Measurements from ENCODE around the gene MYOC.

MYOC gene

DNA sequence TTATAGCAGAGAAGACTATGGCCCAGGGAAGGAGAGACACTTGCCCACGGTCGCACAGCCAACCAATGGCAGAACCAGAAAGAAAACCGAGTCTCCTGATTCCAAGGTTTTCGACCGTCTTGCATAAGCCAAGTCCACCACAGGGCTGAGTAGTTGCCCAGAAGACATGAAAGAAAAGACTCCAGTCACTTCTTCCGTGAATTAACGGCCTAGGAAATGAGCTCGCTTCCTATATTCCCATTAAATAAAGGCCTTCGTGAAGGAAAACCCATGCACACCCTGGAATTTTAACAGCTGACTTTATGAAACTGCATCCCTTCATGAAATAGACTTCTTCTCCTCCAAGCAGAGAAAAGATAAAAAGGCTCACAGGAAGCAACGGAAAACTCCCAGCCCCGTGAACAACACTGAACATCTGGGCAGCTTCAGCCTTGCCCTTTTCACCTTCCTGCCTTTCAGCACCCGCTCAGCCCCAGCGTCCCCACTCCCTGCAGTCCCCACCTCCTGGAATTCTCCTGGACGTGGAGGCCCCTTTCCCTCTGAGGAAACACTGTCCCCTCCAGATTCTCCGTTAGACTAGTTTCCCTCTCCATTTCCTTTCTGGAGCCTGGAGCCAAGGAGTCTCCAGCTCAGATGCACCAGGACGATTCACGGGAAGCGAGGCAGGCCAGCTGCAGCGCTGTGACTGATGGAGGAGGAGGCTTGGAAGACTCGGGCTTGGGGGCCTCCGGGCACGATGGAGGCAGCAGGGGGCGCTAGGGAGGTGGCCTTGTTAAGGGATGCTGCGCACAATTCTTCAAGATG, 2.7 kb upstream of the MYOC start:
- TF ChIP-seq CTBP1 (IDR thresholded peaks at IDR 0.05; ENCODE audit: borderline replicate concordance): no peak
- ChIA-PET CTCF (interaction anchor here (1.4 to 2.3 kb wide), 3 partner anchors 10 to 145 kb away, joined by 3 to 14 read pairs (median 4); no protein-coding TSS in a partner anchor), POLR2A (interaction anchor here (1.2 kb wide), 1 partner anchor 86 kb away, joined by 3 read pairs; the partner anchor contains the start of gene VAMP4)
- peak; percentile 85 for DNase-seq (ENCODE audit: extremely low spot score)

GRCh38 chr1:171654201-171654941, 1.9 kb upstream of the MYOC start:
- TF ChIP-seq FOXK2 (IDR thresholded peaks at IDR 0.05): no peak
- TF ChIP-seq L3MBTL2 (conservative IDR thresholded peaks at IDR 0.05): no peak
- no peak for TF ChIP-seq LEF1 (IDR thresholded peaks at IDR 0.05; ENCODE audit: borderline replicate concordance)
- TF ChIP-seq NFRKB (IDR thresholded peaks at IDR 0.05): no peak
- TF ChIP-seq ZNF384 (IDR thresholded peaks at IDR 0.05): no peak
- TF ChIP-seq, protein P1, sequence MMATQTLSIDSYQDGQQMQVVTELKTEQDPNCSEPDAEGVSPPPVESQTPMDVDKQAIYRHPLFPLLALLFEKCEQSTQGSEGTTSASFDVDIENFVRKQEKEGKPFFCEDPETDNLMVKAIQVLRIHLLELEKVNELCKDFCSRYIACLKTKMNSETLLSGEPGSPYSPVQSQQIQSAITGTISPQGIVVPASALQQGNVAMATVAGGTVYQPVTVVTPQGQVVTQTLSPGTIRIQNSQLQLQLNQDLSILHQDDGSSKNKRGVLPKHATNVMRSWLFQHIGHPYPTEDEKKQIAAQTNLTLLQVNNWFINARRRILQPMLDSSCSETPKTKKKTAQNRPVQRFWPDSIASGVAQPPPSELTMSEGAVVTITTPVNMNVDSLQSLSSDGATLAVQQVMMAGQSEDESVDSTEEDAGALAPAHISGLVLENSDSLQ (IDR thresholded peaks at IDR 0.05): no peak
- DNase-seq (ENCODE audit: extremely low spot score): no peak
- ChIA-PET CTCF (interaction anchor here (1.0 to 2.3 kb wide), 3 partner anchors 9 to 146 kb away, joined by 3 to 14 read pairs (median 4); no protein-coding TSS in a partner anchor), POLR2A (interaction anchor here (1.2 kb wide), 1 partner anchor 87 kb away, joined by 3 read pairs; the partner anchor contains the start of gene VAMP4)

DNA sequence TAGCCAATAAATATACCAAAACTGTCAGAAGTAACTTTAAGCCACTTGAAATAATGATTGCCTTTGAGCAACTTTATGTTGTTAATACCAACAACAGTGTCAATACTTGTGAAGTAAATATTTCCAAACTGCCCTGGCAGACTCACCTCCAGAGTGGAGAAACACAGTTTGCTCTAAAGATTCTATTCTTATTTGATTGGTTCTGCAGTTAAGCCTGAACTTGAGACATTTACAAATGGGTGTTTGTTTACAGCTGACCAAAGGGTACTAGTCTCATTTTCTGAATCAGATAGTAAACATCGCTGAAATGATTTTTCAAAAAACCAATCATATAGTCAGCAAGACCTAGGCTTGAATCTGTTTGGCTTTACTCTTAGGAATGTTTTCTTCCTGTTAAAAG, 1.3 kb upstream of the MYOC start:
- ChIA-PET CTCF (interaction anchor here (1.0 to 2.3 kb wide), 3 partner anchors 9 to 146 kb away, joined by 3 to 14 read pairs (median 4); no protein-coding TSS in a partner anchor), POLR2A (no interaction called here)
- no peak for DNase-seq (ENCODE audit: extremely low spot score)
- TF ChIP-seq ZNF384 (IDR thresholded peaks at IDR 0.05) (no peak), ARNT (IDR thresholded peaks at IDR 0.05) (no peak), SP1 (IDR thresholded peaks at IDR 0.05) (no peak), HDGF (IDR thresholded peaks at IDR 0.05; ENCODE audit: borderline replicate concordance) (no peak), FOXM1 (IDR thresholded peaks at IDR 0.05; ENCODE audit: borderline replicate concordance) (no peak), LEF1 (IDR thresholded peaks at IDR 0.05; ENCODE audit: borderline replicate concordance) (no peak), FOXA1 (IDR thresholded peaks at IDR 0.05) (no peak), NFRKB (IDR thresholded peaks at IDR 0.05) (no peak), L3MBTL2 (conservative IDR thresholded peaks at IDR 0.05) (no peak), BHLHE40 (IDR thresholded peaks at IDR 0.05; ENCODE audit: borderline replicate concordance) (no peak), TARDBP (IDR thresholded peaks at IDR 0.05) (no peak), CTBP1 (IDR thresholded peaks at IDR 0.05; ENCODE audit: borderline replicate concordance) (no peak), FOXK2 (IDR thresholded peaks at IDR 0.05) (no peak), SUZ12 (IDR thresholded peaks at IDR 0.05) (no peak), ELF4 (IDR thresholded peaks at IDR 0.05) (no peak)
- TF ChIP-seq, protein P1 (IDR thresholded peaks at IDR 0.05): no peak

DNA sequence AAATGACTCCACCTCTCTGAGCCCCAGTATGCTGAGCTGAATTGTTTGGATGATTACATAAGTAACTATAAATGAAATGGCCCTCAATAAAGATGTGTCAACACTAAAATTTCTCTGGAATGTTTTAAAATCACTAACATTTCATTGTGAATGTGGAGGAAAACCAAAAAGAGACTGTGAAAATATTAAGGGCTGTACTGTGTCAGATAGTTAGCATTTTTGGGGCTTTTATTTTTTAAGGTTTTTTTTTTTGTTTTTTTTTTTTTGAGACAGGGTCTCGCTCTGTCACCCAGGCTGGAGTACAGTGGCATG, 6.3 kb downstream of the MYOC start:
- ChIA-PET POLR2A (interaction anchor here (1.0 kb wide), 1 partner anchor 27 kb away, joined by 3 read pairs; no protein-coding TSS in a partner anchor), CTCF (interaction anchor here (0.6 to 2.3 kb wide), 3 partner anchors 9 to 155 kb away, joined by 4 to 14 read pairs (median 10); no protein-coding TSS in a partner anchor)
- no peak for DNase-seq (ENCODE audit: extremely low spot score)
- TF ChIP-seq FOXA1 (IDR thresholded peaks at IDR 0.05) (no peak), L3MBTL2 (conservative IDR thresholded peaks at IDR 0.05) (no peak), FOXK2 (IDR thresholded peaks at IDR 0.05) (no peak), TARDBP (IDR thresholded peaks at IDR 0.05) (no peak), NFRKB (IDR thresholded peaks at IDR 0.05) (no peak), ARNT (IDR thresholded peaks at IDR 0.05) (no peak), HDGF (IDR thresholded peaks at IDR 0.05; ENCODE audit: borderline replicate concordance) (no peak), SUZ12 (IDR thresholded peaks at IDR 0.05) (no peak), BHLHE40 (IDR thresholded peaks at IDR 0.05; ENCODE audit: borderline replicate concordance) (no peak), LEF1 (IDR thresholded peaks at IDR 0.05; ENCODE audit: borderline replicate concordance) (no peak), FOXM1 (IDR thresholded peaks at IDR 0.05; ENCODE audit: borderline replicate concordance) (no peak), ELF4 (IDR thresholded peaks at IDR 0.05) (no peak), CTBP1 (IDR thresholded peaks at IDR 0.05; ENCODE audit: borderline replicate concordance) (no peak), ZNF384 (IDR thresholded peaks at IDR 0.05) (no peak), SP1 (IDR thresholded peaks at IDR 0.05) (no peak)
- TF ChIP-seq, protein P1 (IDR thresholded peaks at IDR 0.05): no peak

- POLR2A ChIA-PET: interaction anchor here (1.0 kb wide), 3 partner anchors 27 to 136 kb away, joined by 3 to 6 read pairs (median 3); partner anchors contain the start of genes METTL13 and VAMP4
- no peak for TF ChIP-seq BHLHE40 (IDR thresholded peaks at IDR 0.05; ENCODE audit: borderline replicate concordance)
- no peak for TF ChIP-seq L3MBTL2 (conservative IDR thresholded peaks at IDR 0.05)
- no peak for TF ChIP-seq ARNT (IDR thresholded peaks at IDR 0.05)
- TF ChIP-seq, protein P1 (IDR thresholded peaks at IDR 0.05): no peak
- TF ChIP-seq ZNF384 (IDR thresholded peaks at IDR 0.05): no peak
- TF ChIP-seq FOXK2 (IDR thresholded peaks at IDR 0.05): no peak
- TF ChIP-seq LEF1 (IDR thresholded peaks at IDR 0.05; ENCODE audit: borderline replicate concordance): no peak
- TF ChIP-seq SP1 (IDR thresholded peaks at IDR 0.05): no peak
- DNase-seq (ENCODE audit: extremely low spot score): no peak
- CTCF ChIA-PET: interaction anchor here (0.9 to 2.3 kb wide), 12 partner anchors 9 to 343 kb away, joined by 3 to 17 read pairs (median 4); partner anchors contain the start of genes METTL13 and VAMP4
Observed at GRCh38 chr1:171645553-171646248, 6.8 kb downstream of the MYOC start.
